PC-9 (cell line): Measurements from ENCODE around the gene SYTL5. TPM values are rescaled to one million over a fixed set of nuclear protein-coding genes. Genes with fewer than 3 reads are reported as not detected.

Experiments
- BruUV-seq: library from RNA; stranded (reverse); fragments of 400-500 nt; replicated peaks from 2 replicates; lab custom pipeline; 2021; lab: Mats Ljungman, UMichigan
- CTCF ChIA-PET: fragments of 300-600 bp; sonication (Branson Sonifier 250); formaldehyde crosslinking; loops from one replicate; lab custom pipeline; 2022; ENCODE audit warnings: antibody characterized with exemption; lab: Charles Lee
- POLR2A ChIA-PET: fragments of 300-600 bp; sonication (Branson Sonifier 250); formaldehyde crosslinking; loops from one replicate; lab custom pipeline; 2022; ENCODE audit warnings: antibody characterized with exemption; ENCODE audit not compliant: unreplicated experiment; lab: Charles Lee
- DNase-seq, 2 experiments: peaks; one replicate each; pipeline versions ENCODE4 v3.0.0 to v3.0.0-alpha.2; 2015 to 2022; ENCODE audit warnings: mixed read lengths in 1 of 2
- H2AFZ ChIP-seq: fragments of 200-600 bp; sonication (generic); 2 replicates; pipeline ENCODE4 v1.8.1; 2017; ENCODE audit warnings: antibody characterized with exemption
- H3F3A ChIP-seq: fragments of 200-600 bp; sonication (generic); 2 replicates; pipeline ENCODE4 v1.8.1; 2017; ENCODE audit warnings: antibody characterized with exemption, mild to moderate bottlenecking, low read depth; ENCODE audit not compliant: insufficient read depth
- H3K27ac ChIP-seq: fragments of 200-600 bp; sonication (generic); 2 replicates; pipeline ENCODE4 v1.6.1; 2016; ENCODE audit warnings: mixed run types
- H3K27me3 ChIP-seq: fragments of 200-600 bp; sonication (generic); 2 replicates; pipeline ENCODE4 v1.6.1; 2016; ENCODE audit warnings: low read depth, mixed run types; ENCODE audit not compliant: insufficient read depth
- H3K36me3 ChIP-seq: fragments of 200-600 bp; sonication (generic); 2 replicates; pipeline ENCODE4 v1.6.1; 2016; ENCODE audit warnings: low read depth, mixed run types
- H3K4me1 ChIP-seq: fragments of 200-600 bp; sonication (generic); replicated peaks from 2 replicates; pipeline ENCODE4 v1.6.1; 2016; ENCODE audit warnings: mixed run types; ENCODE audit not compliant: insufficient read depth
- H3K4me2 ChIP-seq: fragments of 200-600 bp; sonication (generic); 2 replicates; pipeline ENCODE4 v1.6.1; 2017; ENCODE audit warnings: mixed run types
- H3K4me3 ChIP-seq: fragments of 200-600 bp; sonication (generic); 2 replicates; pipeline ENCODE4 v1.6.1; 2016; ENCODE audit warnings: mixed run types
- H3K79me2 ChIP-seq: fragments of 200-600 bp; sonication (generic); 2 replicates; pipeline ENCODE4 v1.6.1; 2017; ENCODE audit warnings: low read depth, mixed run types
- H3K9me2 ChIP-seq: fragments of 200-600 bp; sonication (generic); 2 replicates; pipeline ENCODE4 v1.8.1; 2017; ENCODE audit warnings: mild to moderate bottlenecking; ENCODE audit not compliant: insufficient read depth
- H3K9me3 ChIP-seq: fragments of 200-600 bp; sonication (generic); 2 replicates; pipeline ENCODE4 v1.8.1; 2016; ENCODE audit warnings: low read depth; ENCODE audit not compliant: insufficient read depth
- H4K20me1 ChIP-seq: fragments of 200-600 bp; sonication (generic); 2 replicates; pipeline ENCODE4 v1.8.1; 2017; ENCODE audit not compliant: insufficient read depth
- CTCF ChIP-seq: fragments of 200-600 bp; sonication (generic); conservative IDR thresholded peaks from 2 replicates; pipeline ENCODE4 v1.6.1; 2017; ENCODE audit warnings: mixed run types, antibody characterized with exemption, mild to moderate bottlenecking, moderate library complexity
- EZH2 ChIP-seq: fragments of 200-600 bp; sonication (generic); IDR thresholded peaks from 2 replicates; pipeline ENCODE4 v1.8.0; 2017; ENCODE audit warnings: antibody characterized with exemption, low read depth
- intact Hi-C: fragments of 100-400 bp; cut with micrococcal nuclease; formaldehyde crosslinking; loops from one replicate; pipeline ENCODE4 v1.10.0; 2022; ENCODE audit not compliant: unreplicated experiment
- total RNA-seq: library from RNA; stranded (reverse); gene quantifications from 2 replicates; pipeline ENCODE4 v1.2.3, GENCODE V29; 2021

Gene SYTL5
- total RNA-seq, 1 experiment from 2014 or later = not detected

DNA sequence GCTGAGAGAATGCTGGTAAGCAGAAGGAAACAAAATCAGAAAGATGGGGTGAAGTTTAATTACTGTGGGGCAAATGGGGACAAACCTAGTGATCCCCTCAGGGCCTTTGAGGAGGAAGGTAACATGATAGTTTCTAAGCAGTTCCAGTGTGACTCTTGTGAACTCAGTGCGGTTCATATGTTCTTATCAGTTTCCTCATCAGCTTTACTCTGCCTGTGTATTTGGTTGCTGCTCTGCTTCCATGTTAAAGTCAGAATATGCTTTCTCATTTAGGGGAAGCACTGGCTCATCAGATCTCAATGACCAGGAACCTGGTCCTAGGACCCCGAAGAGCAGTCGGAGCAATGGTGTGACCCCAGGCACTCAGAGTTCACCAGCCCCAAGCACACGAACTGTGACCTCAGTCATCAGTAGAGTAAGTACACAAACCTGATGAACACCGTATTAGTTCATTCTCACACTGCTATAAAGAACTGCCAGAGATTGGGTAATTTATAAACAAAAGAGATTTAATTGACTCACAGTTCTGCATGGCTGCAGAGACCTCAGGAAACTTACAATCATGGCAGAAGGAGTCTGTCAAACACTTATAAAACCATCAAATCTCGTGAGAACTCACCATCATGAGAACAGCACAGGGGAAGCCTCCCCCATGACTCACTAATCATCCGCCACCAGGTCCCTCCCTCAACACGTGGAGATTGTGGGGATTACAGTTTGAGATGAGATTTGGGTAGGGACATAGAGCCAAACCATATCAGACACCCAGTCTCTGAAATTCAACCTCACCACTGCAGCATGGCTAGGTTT, 83.0 kb downstream of the SYTL5 start:
- ChIA-PET POLR2A (no interaction called here), CTCF (no interaction called here)
- no peak overlapping the region for H2AFZ ChIP-seq

DNA sequence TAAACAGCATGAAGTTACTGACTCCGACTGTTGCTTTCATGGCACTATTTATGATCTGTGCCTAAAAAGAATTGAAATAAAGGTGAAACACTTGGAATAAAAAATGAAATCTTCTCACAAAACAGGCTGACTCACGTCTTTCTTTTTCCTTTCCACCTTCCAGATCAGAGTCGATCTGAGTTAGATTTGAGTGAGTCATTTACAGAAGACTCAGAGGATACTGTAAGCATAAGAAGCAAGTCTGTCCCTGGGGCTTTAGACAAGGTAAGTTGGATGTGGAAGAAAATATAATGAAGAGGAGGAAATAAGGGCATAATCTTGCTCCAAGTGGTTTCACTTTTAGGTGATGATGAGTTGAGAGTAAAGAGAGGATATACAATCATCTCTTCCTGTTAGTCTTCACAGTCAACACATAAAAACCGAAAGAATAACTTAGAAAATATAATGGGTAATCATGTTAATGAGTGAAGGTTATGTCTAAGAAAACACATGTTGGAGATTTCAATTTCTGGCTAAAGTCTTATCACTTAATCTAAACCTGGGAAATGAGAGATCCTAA, 89.7 kb downstream of the SYTL5 start:
- ChIA-PET POLR2A (no interaction called here), CTCF (no interaction called here)
- Histone ChIP-seq H3K36me3 (no peaks in the 10 kb centered on the region), H3K4me3 (no peak overlapping the region), H4K20me1 (no peaks in the 10 kb centered on the region), H3F3A (no peaks in the 10 kb centered on the region), H3K79me2 (no peaks in the 10 kb centered on the region), H3K9me3 (no peaks in the 10 kb centered on the region), H3K4me1 (no peaks in the 10 kb centered on the region), H3K9me2 (no peaks in the 10 kb centered on the region), H3K27me3 (no peaks in the 10 kb centered on the region), H2AFZ (no peak overlapping the region), H3K4me2 (no peak overlapping the region), H3K27ac (no peak overlapping the region)
- no peak for DNase-seq
- TF ChIP-seq EZH2 (no peak), CTCF (no peak)
- intact Hi-C loops = no loop called here
- no TSS peak for BruUV-seq

More for the DNA sequence above, 83.0 kb downstream of the SYTL5 start:
- no peak for DNase-seq
- BruUV-seq = no TSS peak
- Histone ChIP-seq H4K20me1 (no peaks in the 10 kb centered on the region), H3K79me2 (no peaks in the 10 kb centered on the region), H3K4me1 (no peaks in the 10 kb centered on the region), H3K4me2 (no peak overlapping the region), H3K27me3 (no peaks in the 10 kb centered on the region), H3K36me3 (no peaks in the 10 kb centered on the region), H3K4me3 (no peak overlapping the region), H3K9me3 (no peaks in the 10 kb centered on the region), H3F3A (no peaks in the 10 kb centered on the region), H3K9me2 (no peaks in the 10 kb centered on the region), H3K27ac (no peak overlapping the region)
- intact Hi-C loops = no loop called here
- TF ChIP-seq EZH2 = no peak
- no peak for TF ChIP-seq CTCF

DNA sequence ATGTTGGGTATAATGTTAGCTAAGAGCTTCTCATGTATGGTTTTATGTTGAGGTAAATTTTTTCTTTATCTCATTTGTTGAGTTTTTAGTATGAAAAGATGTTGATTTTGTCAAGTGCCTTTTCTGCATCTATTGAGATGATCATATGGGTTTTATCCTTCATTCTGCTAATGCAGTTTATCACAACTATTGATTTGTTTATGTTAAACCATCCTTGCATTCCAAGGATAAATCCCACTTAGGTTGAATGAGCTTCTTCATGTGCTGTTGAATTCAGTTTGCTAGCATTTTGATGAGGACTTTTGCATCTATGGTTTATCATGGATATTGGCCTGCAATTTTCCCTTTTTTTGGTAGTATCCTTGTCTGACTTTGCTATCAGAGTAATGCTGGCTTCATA, 93.3 kb downstream of the SYTL5 start:
- Histone ChIP-seq H3K4me3 (no peak overlapping the region), H3K4me1 (no peaks in the 10 kb centered on the region), H2AFZ (no peak overlapping the region), H4K20me1 (no peaks in the 10 kb centered on the region), H3K27ac (no peak overlapping the region), H3K9me3 (no peaks in the 10 kb centered on the region), H3K36me3 (no peaks in the 10 kb centered on the region), H3K9me2 (no peaks in the 10 kb centered on the region), H3F3A (no peaks in the 10 kb centered on the region), H3K27me3 (no peaks in the 10 kb centered on the region), H3K4me2 (no peak overlapping the region), H3K79me2 (no peaks in the 10 kb centered on the region)
- DNase-seq = no peak
- CTCF ChIA-PET = no interaction called here
- BruUV-seq = no TSS peak
- POLR2A ChIA-PET = no interaction called here
- TF ChIP-seq CTCF (no peak), EZH2 (no peak)
- intact Hi-C loops = no loop called here
